HepG2 (cell line): ENCODE results near the gene TMEM108. TPM values are rescaled to one million over a fixed set of nuclear protein-coding genes. Genes with fewer than 3 reads are reported as not detected.

Experiments
- ATAC-seq: fragments of 200-7000 bp; cut with Tn5 transposase; 3 replicates; pipeline ENCODE4 v1.9.1; 2020; ENCODE audit warnings: mild to moderate bottlenecking, moderate library complexity
- BruUV-seq: library from RNA; stranded (reverse); fragments of 400-500 nt; replicated peaks from 2 replicates; lab custom pipeline; 2021; lab: Mats Ljungman, UMichigan
- CTCF ChIA-PET: fragments of 300-600 bp; formaldehyde crosslinking; extraction: SDS; loops from one replicate; lab custom pipeline; 2021; ENCODE audit warnings: low total read pairs, inconsistent platforms, low intra/inter-chr PET ratio; lab: Yijun Ruan, JAX
- POLR2A ChIA-PET: fragments of 350-600 bp; sonication (Branson Sonifier 250); formaldehyde crosslinking; loops from one replicate; lab custom pipeline; 2020; ENCODE audit warnings: antibody characterized with exemption, inconsistent platforms; lab: Yijun Ruan, JAX
- DNase-seq: peaks from one replicate; pipeline ENCODE4 v3.0.0-alpha.2; 2015; ENCODE audit warnings: low spot score
- FAIRE-seq: peaks from 3 replicates; lab custom pipeline; 2011; peaks lifted over from hg19 to GRCh38; lab: Jason Lieb, UNC
- H2AFZ ChIP-seq: one replicate; pipeline ENCODE4 v1.6.1; 2011; ENCODE audit warnings: low read length, inconsistent platforms
- H3K27ac ChIP-seq: fragments of 300-600 bp; 3 replicates; pipeline ENCODE4 v1.8.0; 2011; ENCODE audit warnings: mixed run types, mild to moderate bottlenecking, mixed read lengths, low read length, inconsistent platforms; ENCODE audit not compliant: insufficient read depth; ENCODE audit errors: extremely low read length
- H3K27me3 ChIP-seq, 2 experiments: fragments of 200-600 bp in 1 of 2; 2 replicates in 1 of 2; 3 replicates in 1 of 2; pipeline versions ENCODE4 v1.6.0 to v1.8.0; 2011; ENCODE audit warnings: low read length in 2 of 2, mild to moderate bottlenecking in 2 of 2, moderate library complexity in 2 of 2, inconsistent platforms in 1 of 2; ENCODE audit not compliant: insufficient read depth in 2 of 2, control insufficient read depth in 1 of 2
- H3K36me3 ChIP-seq, 2 experiments: fragments of 200-600 bp in 1 of 2; replicated peaks in 1 of 2; 2 replicates in 1 of 2; 3 replicates in 1 of 2; pipeline versions ENCODE4 v1.5.1 to v1.8.0; 2011; ENCODE audit warnings: low read length in 2 of 2, inconsistent platforms in 1 of 2; ENCODE audit not compliant: insufficient read depth in 2 of 2, control insufficient read depth in 1 of 2
- H3K4me1 ChIP-seq: 2 replicates; pipeline ENCODE4 v1.5.1; 2012; ENCODE audit warnings: low read length, inconsistent platforms; ENCODE audit not compliant: insufficient read depth
- H3K4me2 ChIP-seq: 2 replicates; pipeline ENCODE4 v1.6.0; 2011; ENCODE audit warnings: low read depth, low read length, inconsistent platforms
- H3K4me3 ChIP-seq, 3 experiments: fragments of 200-600 bp in 1 of 3; sonication (generic), shearing (Covaris generic) in 1 of 3; replicated peaks in 1 of 3; 2 replicates each; pipeline ENCODE4 v1.5.1; 2011 to 2016; ENCODE audit warnings: low read length in 3 of 3, inconsistent platforms in 2 of 3, low read depth in 2 of 3, mild to moderate bottlenecking in 2 of 3, control low read depth in 1 of 3, mixed read lengths in 1 of 3; ENCODE audit not compliant: insufficient read depth in 1 of 3
- H3K79me2 ChIP-seq: one replicate; pipeline ENCODE4 v1.6.1; 2011; ENCODE audit warnings: low read length, inconsistent platforms; ENCODE audit not compliant: insufficient read depth
- H3K9ac ChIP-seq: 2 replicates; pipeline ENCODE4 v1.6.0; 2011; ENCODE audit warnings: mild to moderate bottlenecking, low read depth, low read length, inconsistent platforms; ENCODE audit not compliant: insufficient read depth
- H3K9me3 ChIP-seq: 2 replicates; pipeline ENCODE4 v1.5.1; 2012; ENCODE audit warnings: mild to moderate bottlenecking, low read length
- H4K20me1 ChIP-seq: 2 replicates; pipeline ENCODE4 v1.6.0; 2011; ENCODE audit warnings: inconsistent platforms, mild to moderate bottlenecking, low read length, moderate library complexity; ENCODE audit not compliant: insufficient read depth
- CHD4 ChIP-seq: fragments of 200-600 bp; sonication (generic); IDR thresholded peaks from 2 replicates; pipeline ENCODE4 v1.7.0; 2017; ENCODE audit warnings: mild to moderate bottlenecking, low read length, borderline replicate concordance
- EP300 ChIP-seq, 3 experiments: sonication (generic) in 1 of 3; formaldehyde crosslinking in 1 of 3; IDR thresholded peaks; 2 replicates each; pipeline versions ENCODE4 v1.5.1 to v1.6.1; 2011 to 2020; ENCODE audit warnings: low read depth in 2 of 3, low read length in 2 of 3, borderline replicate concordance in 1 of 3, improper control_type of control experiment in 1 of 3, mild to moderate bottlenecking in 1 of 3, missing genetic modification reagents in 1 of 3, moderate library complexity in 1 of 3
- HNF1B ChIP-seq: sonication (generic); formaldehyde crosslinking; IDR thresholded peaks from 2 replicates; pipeline ENCODE4 v1.5.1; 2020; ENCODE audit warnings: mild to moderate bottlenecking, moderate library complexity, missing genetic modification reagents
- MAFF ChIP-seq: IDR thresholded peaks from 2 replicates; pipeline ENCODE4 v1.6.1; 2011; ENCODE audit warnings: low read depth, low read length, improper control_type of control experiment
- SOX5 ChIP-seq: IDR thresholded peaks from 2 replicates; pipeline ENCODE4 v1.6.1; 2016; ENCODE audit warnings: borderline replicate concordance
- TARDBP ChIP-seq: sonication (generic); formaldehyde crosslinking; IDR thresholded peaks from 2 replicates; pipeline ENCODE4 v1.8.0; 2022; ENCODE audit warnings: mild to moderate bottlenecking, missing genetic modification reagents
- TEAD2 ChIP-seq: sonication (generic); formaldehyde crosslinking; IDR thresholded peaks from 2 replicates; pipeline ENCODE4 v1.9.0; 2021; ENCODE audit warnings: missing genetic modification reagents
- ZKSCAN5 ChIP-seq: sonication (generic); formaldehyde crosslinking; IDR thresholded peaks from 2 replicates; pipeline ENCODE4 v1.5.1; 2020; ENCODE audit warnings: mild to moderate bottlenecking, missing genetic modification reagents
- ZNF160 ChIP-seq: sonication (generic); formaldehyde crosslinking; IDR thresholded peaks from 2 replicates; pipeline ENCODE4 v1.8.0; 2022; ENCODE audit warnings: mild to moderate bottlenecking, inconsistent platforms, missing genetic modification reagents
- ZNF264 ChIP-seq: sonication (generic); formaldehyde crosslinking; IDR thresholded peaks from 2 replicates; pipeline ENCODE4 v1.4.0; 2020; ENCODE audit warnings: missing genetic modification reagents
- ZNF576 ChIP-seq: sonication (generic); formaldehyde crosslinking; IDR thresholded peaks from 2 replicates; pipeline ENCODE4 v1.4.0; 2020; ENCODE audit warnings: mild to moderate bottlenecking, missing genetic modification reagents
- ZNF652 ChIP-seq: IDR thresholded peaks from 2 replicates; pipeline ENCODE4 v1.6.1; 2016; ENCODE audit warnings: low read depth, borderline replicate concordance
- ZNF879 ChIP-seq: sonication (generic); formaldehyde crosslinking; IDR thresholded peaks from 2 replicates; pipeline ENCODE4 v1.8.1; 2023; ENCODE audit warnings: missing genetic modification reagents
- WGBS: methylation state at CpG from one replicate; pipeline ENCODE4 v1.1.6; 2017; ENCODE audit warnings: low lambda C conversion rate; 5-methylcytosine and 5-hydroxymethylcytosine counted together
- in situ Hi-C: cut with HindIII; loops from 2 replicates; pipeline ENCODE4 v1.10.0; 2017; ENCODE audit warnings: low pct_unique_long_range_greater_than_20kb; ENCODE audit not compliant: extremely low pct_ligation_motif_present
- intact Hi-C: fragments of 100-400 bp; cut with micrococcal nuclease; formaldehyde crosslinking; loops from one replicate; pipeline ENCODE4 v1.10.0; 2022; ENCODE audit not compliant: unreplicated experiment
- polyA plus RNA-seq, 8 experiments: library from polyadenylated mRNA; depleted of rRNA in 3 of 8; stranded (reverse) in 7 of 8; unstranded in 1 of 8; fragments of >200 nt; fragmentation: Illumina TruSeq in 4 of 8; extraction: Trizol in 4 of 8; gene quantifications; 2 replicates each; pipeline versions ENCODE4 v1.2.1 to v1.2.3, GENCODE V29; 2011 to 2016; ENCODE audit warnings: low read depth in 4 of 8, missing spikeins in 1 of 8, mixed read lengths in 1 of 8; ENCODE audit not compliant: insufficient read depth in 1 of 8
- total RNA-seq, 5 experiments: library from RNA; depleted of rRNA; stranded (reverse); fragments of >200 nt; fragmentation: Illumina TruSeq; extraction: Trizol; gene quantifications; 2 replicates each; pipeline ENCODE4 v1.2.3, GENCODE V29; 2016; ENCODE audit warnings: low read depth in 1 of 5
- TF ChIP-seq, protein P1 (sequence below): sonication (generic); formaldehyde crosslinking; IDR thresholded peaks from 2 replicates; pipeline ENCODE4 v1.9.0; 2022; ENCODE audit warnings: missing genetic modification reagents, mild to moderate bottlenecking, borderline replicate concordance

The TMEM108 gene
- total and polyA plus RNA-seq, 2 of the 13 experiments (the other 11 are each of a cell fraction or from before 2014, with no cell fraction given) = not detected

DNA sequence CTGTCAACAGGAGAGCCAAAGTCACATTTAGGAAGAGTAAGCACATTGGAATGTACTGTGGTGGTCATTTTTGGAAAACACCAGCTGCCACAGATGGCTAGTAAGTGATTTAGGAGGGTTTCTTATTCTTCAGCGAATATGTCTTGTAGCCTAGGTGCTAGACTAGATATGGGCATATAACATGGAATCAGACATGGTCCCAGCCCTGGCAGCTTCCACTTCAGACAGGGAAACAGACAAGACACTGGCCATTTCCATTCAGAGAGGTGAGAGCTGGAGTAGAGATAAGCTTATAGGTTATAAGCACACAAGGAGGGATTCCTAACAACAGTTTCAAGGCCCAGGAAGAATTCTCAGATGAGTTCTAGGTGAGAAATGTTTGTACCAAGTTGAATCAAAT, 333.5 kb downstream of the TMEM108 start:
- FAIRE-seq (no peak), ATAC-seq (no peak), DNase-seq (no peak)
- Histone ChIP-seq H3K79me2 (no peaks in the 10 kb centered on the region), H4K20me1 (no peaks in the 10 kb centered on the region), H3K27ac (no peak overlapping the region), H3K9me3 (no peaks in the 10 kb centered on the region), H3K36me3 (no peaks in the 10 kb centered on the region), H3K4me3 (no peak overlapping the region), H3K4me2 (no peak overlapping the region), H3K4me1 (no peaks in the 10 kb centered on the region), H3K27me3 (no peaks in the 10 kb centered on the region; a peak in 1 of 5 replicates), H3K9ac (no peak overlapping the region), H2AFZ (no peak overlapping the region)
- 0% methylated on average over 1 of the region's 1 CpG for WGBS
- ChIA-PET CTCF (no interaction called here), POLR2A (interaction anchor here (0.7 kb wide), 1 partner anchor 80 kb away, joined by 3 read pairs; no protein-coding TSS in a partner anchor)
- intact Hi-C loops = no loop called here
- BruUV-seq = no TSS peak
- in situ Hi-C loops = no loop called here
- TF ChIP-seq MAFF (no peak), HNF1B (CRISPR knock-in tag) (no peak), ZNF576 (CRISPR knock-in tag) (no peak), CHD4 (no peak), ZNF264 (CRISPR knock-in tag) (no peak), TARDBP (CRISPR knock-in tag) (no peak), ZNF160 (no peak), ZNF879 (CRISPR knock-in tag) (no peak), ZKSCAN5 (CRISPR knock-in tag) (no peak), EP300 (IDR thresholded peaks at IDR 0.05; ENCODE audit: low read depth in 2 of 2, low read length in 2 of 2) (no peak), EP300 (CRISPR knock-in tag; IDR thresholded peaks at IDR 0.05; ENCODE audit: borderline replicate concordance) (no peak), TEAD2 (no peak), SOX5 (CRISPR knock-in tag) (no peak), ZNF652 (CRISPR knock-in tag) (no peak)
- TF ChIP-seq, protein P1, sequence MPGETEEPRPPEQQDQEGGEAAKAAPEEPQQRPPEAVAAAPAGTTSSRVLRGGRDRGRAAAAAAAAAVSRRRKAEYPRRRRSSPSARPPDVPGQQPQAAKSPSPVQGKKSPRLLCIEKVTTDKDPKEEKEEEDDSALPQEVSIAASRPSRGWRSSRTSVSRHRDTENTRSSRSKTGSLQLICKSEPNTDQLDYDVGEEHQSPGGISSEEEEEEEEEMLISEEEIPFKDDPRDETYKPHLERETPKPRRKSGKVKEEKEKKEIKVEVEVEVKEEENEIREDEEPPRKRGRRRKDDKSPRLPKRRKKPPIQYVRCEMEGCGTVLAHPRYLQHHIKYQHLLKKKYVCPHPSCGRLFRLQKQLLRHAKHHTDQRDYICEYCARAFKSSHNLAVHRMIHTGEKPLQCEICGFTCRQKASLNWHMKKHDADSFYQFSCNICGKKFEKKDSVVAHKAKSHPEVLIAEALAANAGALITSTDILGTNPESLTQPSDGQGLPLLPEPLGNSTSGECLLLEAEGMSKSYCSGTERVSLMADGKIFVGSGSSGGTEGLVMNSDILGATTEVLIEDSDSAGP (CRISPR knock-in tag) = no peak
